GM12878 (cell line): ENCODE data around the gene CHST4. TPM values are rescaled to one million over a fixed set of nuclear protein-coding genes. Genes with fewer than 3 reads are reported as not detected.

Experiments
- ATAC-seq: fragments of 200-7000 bp; cut with Tn5 transposase; 3 replicates; pipeline ENCODE4 v1.9.1; 2020; ENCODE audit warnings: mild to moderate bottlenecking, moderate library complexity
- BruUV-seq: library from RNA; stranded (reverse); fragments of 400-500 nt; replicated peaks from 2 replicates; lab custom pipeline; 2021; lab: Mats Ljungman, UMichigan
- CTCF ChIA-PET: fragments of 300-600 bp; sonication (Branson Sonifier 250); formaldehyde crosslinking; extraction: SDS; loops from one replicate; lab custom pipeline; 2021; ENCODE audit warnings: inconsistent platforms; lab: Yijun Ruan, JAX
- POLR2A ChIA-PET: fragments of 350-600 bp; formaldehyde crosslinking; extraction: SDS; loops from one replicate; lab custom pipeline; 2021; ENCODE audit warnings: inconsistent platforms; lab: Charles Lee
- RAD21 ChIA-PET: fragments of 300-600 bp; sonication (Branson Sonifier 250); formaldehyde crosslinking; loops from one replicate; lab custom pipeline; 2023; ENCODE audit warnings: antibody characterized with exemption; ENCODE audit not compliant: unreplicated experiment; lab: Charles Lee
- SMC1A ChIA-PET: fragments of 300-600 bp; sonication (Branson Sonifier 250); formaldehyde crosslinking; loops from one replicate; lab custom pipeline; 2023; ENCODE audit not compliant: unreplicated experiment, uncharacterized antibody; lab: Charles Lee
- DNase-seq: peaks from one replicate; pipeline ENCODE4 v3.0.0-alpha.2; 2011; ENCODE audit warnings: low read depth, low spot score
- FAIRE-seq: peaks from 3 replicates; lab custom pipeline; 2011; peaks lifted over from hg19 to GRCh38; lab: Jason Lieb, UNC
- H2AFZ ChIP-seq: 2 replicates; pipeline ENCODE4 v1.6.0; 2011; ENCODE audit warnings: low read depth, low read length, control low read depth; ENCODE audit not compliant: control insufficient read depth
- H3K27ac ChIP-seq: 2 replicates; pipeline ENCODE4 v1.5.1; 2011; ENCODE audit warnings: control low read depth; ENCODE audit not compliant: control insufficient read depth, insufficient read depth
- H3K27me3 ChIP-seq, 2 experiments: replicated peaks in 1 of 2; 2 replicates each; pipeline versions ENCODE4 v1.6.0 to v1.6.1; 2011; ENCODE audit warnings: low read length in 1 of 2; ENCODE audit not compliant: control insufficient read depth in 2 of 2, insufficient read depth in 2 of 2
- H3K36me3 ChIP-seq, 2 experiments: 2 replicates each; pipeline ENCODE4 v1.5.1; 2011; ENCODE audit warnings: low read length in 1 of 2; ENCODE audit not compliant: control insufficient read depth in 2 of 2, insufficient read depth in 2 of 2
- H3K4me1 ChIP-seq: 2 replicates; pipeline ENCODE4 v1.6.1; 2011; ENCODE audit warnings: mild to moderate bottlenecking, low read length, moderate library complexity, mixed read lengths; ENCODE audit not compliant: control insufficient read depth, insufficient read depth
- H3K4me2 ChIP-seq: 2 replicates; pipeline ENCODE4 v1.6.0; 2011; ENCODE audit warnings: control low read depth; ENCODE audit not compliant: control insufficient read depth, insufficient read depth
- H3K4me3 ChIP-seq: fragments of 200-600 bp; sonication (generic); 2 replicates; pipeline ENCODE4 v1.5.1; 2016
- H3K79me2 ChIP-seq: 2 replicates; pipeline ENCODE4 v1.6.0; 2011; ENCODE audit warnings: low read length; ENCODE audit not compliant: control insufficient read depth, insufficient read depth
- H3K9ac ChIP-seq: 2 replicates; pipeline ENCODE4 v1.8.0; 2011; ENCODE audit warnings: low read length, control low read depth, mixed read lengths; ENCODE audit not compliant: control insufficient read depth, insufficient read depth
- H3K9me3 ChIP-seq: replicated peaks from 3 replicates; pipeline ENCODE4 v1.5.1; 2011; ENCODE audit warnings: mild to moderate bottlenecking, low read length; ENCODE audit not compliant: control insufficient read depth, insufficient read depth
- H4K20me1 ChIP-seq: 2 replicates; pipeline ENCODE4 v1.6.0; 2011; ENCODE audit not compliant: control insufficient read depth, insufficient read depth
- EP300 ChIP-seq, 2 experiments: fragments of 150-350 bp in 1 of 2; IDR thresholded peaks; 2 replicates each; pipeline ENCODE4 v1.6.1; 2011 to 2012; ENCODE audit warnings: low read depth in 2 of 2, low read length in 2 of 2, borderline replicate concordance in 1 of 2, improper control_type of control experiment in 1 of 2, inconsistent platforms in 1 of 2; ENCODE audit not compliant: control insufficient read depth in 1 of 2
- ESRRA ChIP-seq: IDR thresholded peaks from 2 replicates; pipeline ENCODE4 v1.6.1; 2012; ENCODE audit warnings: mild to moderate bottlenecking, low read length, improper control_type of control experiment
- MTA3 ChIP-seq: IDR thresholded peaks from 2 replicates; pipeline ENCODE4 v1.6.1; 2012; ENCODE audit warnings: low read length, inconsistent platforms, borderline replicate concordance
- POLR2A ChIP-seq: IDR thresholded peaks from 2 replicates; pipeline ENCODE4 v1.6.1; 2011; ENCODE audit warnings: low read depth, mild to moderate bottlenecking, low read length
- TCF7 ChIP-seq: IDR thresholded peaks from 2 replicates; pipeline ENCODE4 v1.6.1; 2014; ENCODE audit warnings: antibody characterized with exemption, borderline replicate concordance
- ZNF384 ChIP-seq: IDR thresholded peaks from 2 replicates; pipeline ENCODE4 v1.6.1; 2012; ENCODE audit warnings: low read depth, mild to moderate bottlenecking, low read length, improper control_type of control experiment, borderline replicate concordance
- ZNF622 ChIP-seq: fragments of 450-650 bp; IDR thresholded peaks from 2 replicates; pipeline ENCODE4 v1.6.1; 2017; ENCODE audit warnings: mild to moderate bottlenecking, inconsistent platforms
- whole genome bisulfite sequencing: methylation state at CpG from one replicate; pipeline ENCODE4 v1.1.6; 2016; ENCODE audit warnings: low lambda C conversion rate; ENCODE audit not compliant: insufficient replicate concordance, insufficient coverage; ENCODE audit errors: missing lambda C conversion rate; 5-methylcytosine and 5-hydroxymethylcytosine counted together
- in situ Hi-C: fragments of 300-500 bp; cut with MboI; formaldehyde crosslinking; loops from 9 replicates; pipeline ENCODE4 v1.14.3; 2018; ENCODE audit warnings: mixed read lengths
- intact Hi-C: fragments of 100-400 bp; cut with micrococcal nuclease; formaldehyde crosslinking; loops from one replicate; pipeline ENCODE4 v1.14.2; 2022; ENCODE audit not compliant: unreplicated experiment
- polyA plus RNA-seq, 11 experiments: library from polyadenylated mRNA; depleted of rRNA in 4 of 11; unstranded in 6 of 11; stranded (reverse) in 5 of 11; fragments of >200 nt; fragmentation: Nextera tagmentation in 4 of 11; fragmentation: Illumina TruSeq in 1 of 11; extraction: Ambion mirVana in 4 of 11; extraction: Trizol in 1 of 11; gene quantifications; 1 replicate in 1 of 11; 2 replicates in 10 of 11; pipeline versions ENCODE4 v1.2.1 to v1.2.3, GENCODE V29; 2011 to 2016; ENCODE audit warnings: inconsistent platforms in 2 of 11, missing spikeins in 2 of 11, low read depth in 1 of 11
- total RNA-seq, 4 experiments: library from RNA; depleted of rRNA in 3 of 4; stranded (reverse); fragments of >200 nt in 3 of 4; fragmentation: Illumina TruSeq in 1 of 4; extraction: Trizol in 1 of 4; gene quantifications; 2 replicates each; pipeline versions ENCODE4 v1.2.1 to v1.2.3, GENCODE V29; 2013 to 2021
- TF ChIP-seq, protein P1 (sequence below): fragments of 450-650 bp; formaldehyde crosslinking; IDR thresholded peaks from 2 replicates; pipeline ENCODE4 v1.4.0; 2020; ENCODE audit warnings: mild to moderate bottlenecking, moderate library complexity
- TF ChIP-seq, protein P2 (sequence below): fragments of 450-650 bp; IDR thresholded peaks from 2 replicates; pipeline ENCODE4 v1.6.1; 2017; ENCODE audit warnings: low read depth, mild to moderate bottlenecking, moderate library complexity

Gene CHST4
- total and polyA plus RNA-seq, 10 of the 15 experiments (the other 5 are each of a cell fraction or from before 2014, with no cell fraction given): 0.10 to 1.7 (median 0.79) TPM

DNA sequence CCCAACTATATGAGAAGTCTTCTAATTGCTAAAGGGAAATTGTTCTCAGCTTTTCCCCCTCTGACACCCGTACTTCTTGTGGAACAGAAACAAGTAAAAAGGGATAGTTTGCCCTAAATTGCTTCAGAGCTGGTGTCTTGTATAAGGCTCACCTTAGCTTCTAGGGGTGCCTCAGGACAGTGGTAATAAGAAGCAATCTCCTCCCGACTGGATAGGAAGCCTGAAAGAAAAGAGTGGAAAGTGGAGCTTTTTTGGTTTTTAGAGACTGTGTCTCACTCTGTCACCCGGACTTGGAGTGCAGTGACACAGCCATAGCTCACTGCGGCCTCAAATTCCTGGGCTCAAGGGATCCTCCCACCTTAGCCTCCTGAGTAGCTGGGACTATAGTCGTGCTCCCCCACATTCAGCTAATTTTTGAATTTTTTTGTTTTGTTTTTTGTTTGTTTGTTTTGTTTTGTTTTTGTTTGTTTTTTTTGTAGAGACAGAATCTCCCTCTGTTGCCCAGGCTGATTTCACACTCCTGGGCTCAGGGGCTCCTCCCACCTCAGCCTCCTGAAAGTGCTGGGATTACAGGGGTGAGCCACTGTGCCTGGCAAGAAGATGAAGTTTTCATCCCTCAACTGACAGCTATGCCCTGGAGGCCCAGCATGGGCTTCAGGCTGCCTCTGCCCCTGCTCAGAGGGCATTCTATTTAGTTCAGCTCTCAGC lies 47.3 kb downstream of the CHST4 start (continued):
- no peak for TF ChIP-seq MTA3

DNA sequence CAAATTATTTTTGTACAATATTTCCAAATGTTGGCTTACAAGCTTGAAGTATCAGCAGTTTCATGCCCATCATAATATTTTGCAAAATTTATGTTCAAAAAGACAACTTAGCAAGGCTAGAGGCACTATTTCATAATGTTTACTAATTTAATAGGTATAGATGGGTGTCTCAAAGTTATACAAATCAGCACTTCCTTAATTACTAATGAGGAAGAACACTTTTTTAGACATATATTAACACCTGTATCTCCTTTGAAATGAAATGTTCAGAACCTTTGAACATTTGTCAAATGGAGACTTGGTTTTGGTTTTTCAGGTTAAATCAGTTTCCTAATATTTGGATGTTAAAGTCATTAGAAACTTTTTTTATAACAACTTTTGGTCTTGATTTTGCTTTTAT lies 48.5 kb downstream of the CHST4 start:
- H3K27ac ChIP-seq: no peak overlapping the region
- BruUV-seq: no TSS peak
- no peaks in the 10 kb centered on the region for H3K4me1 ChIP-seq
- no peaks in the 10 kb centered on the region for H3K9me3 ChIP-seq
- SMC1A ChIA-PET: interaction anchor here (2.1 to 3.0 kb wide), 2 partner anchors 9 to 36 kb away, joined by 11 to 12 read pairs; no protein-coding TSS in a partner anchor
- in situ Hi-C loops (no loop called here), intact Hi-C loops (no loop called here)
- no peak overlapping the region for H3K9ac ChIP-seq
- RAD21 ChIA-PET: interaction anchor here (0.7 to 2.3 kb wide), 2 partner anchors 15 to 36 kb away, joined by 3 to 7 read pairs; no protein-coding TSS in a partner anchor
- H3K36me3 ChIP-seq: no peaks in the 10 kb centered on the region
- CTCF ChIA-PET: interaction anchor here (0.7 to 12.8 kb wide), 3 partner anchors 10 to 162 kb away, joined by 4 to 312 read pairs (median 12); no protein-coding TSS in a partner anchor
- no peaks in the 10 kb centered on the region for H4K20me1 ChIP-seq
- DNase-seq (no peak), FAIRE-seq (no peak), ATAC-seq (no peak)
- no peaks in the 10 kb centered on the region for H3K79me2 ChIP-seq
- H3K27me3 ChIP-seq: no peaks in the 10 kb centered on the region
- H3K4me3 ChIP-seq: no peak overlapping the region
- no peak overlapping the region for H3K4me2 ChIP-seq
- TF ChIP-seq ZNF622: no peak
- TF ChIP-seq POLR2A: no peak
- POLR2A ChIA-PET: no interaction called here
- no peak overlapping the region for H2AFZ ChIP-seq

DNA sequence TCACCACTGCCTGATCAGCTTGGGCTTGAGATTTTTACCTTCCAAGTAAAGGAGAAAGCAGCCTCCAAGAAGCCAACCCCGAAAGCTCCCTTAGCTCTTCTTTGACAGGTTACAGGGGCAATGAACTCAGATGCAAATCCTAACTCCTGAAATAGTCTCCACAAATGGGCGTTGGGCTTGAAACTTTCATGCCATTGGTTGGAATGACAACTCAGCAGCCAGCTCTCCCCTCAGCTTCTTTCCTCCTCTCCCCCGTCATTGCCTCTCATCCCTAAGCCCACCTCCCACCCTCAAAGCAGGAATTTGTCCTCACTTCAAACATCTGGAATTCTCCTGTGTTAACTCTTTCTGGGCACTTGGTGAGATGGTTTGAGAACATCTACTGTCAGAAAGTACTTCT lies 50.7 kb downstream of the CHST4 start, which contains the start of gene TAT:
Gene TAT, minus strand, starts transcription at position 122 of the 400 bp plus-strand sequence. CDS start 677 bp downstream, outside the sequence.
- no peak within 1 kb of the TSS for H3K9ac ChIP-seq
- ATAC-seq: no peak
- ChIA-PET SMC1A (interaction anchor here (0.6 to 3.0 kb wide), 3 partner anchors 9 to 17 kb away, joined by 3 to 12 read pairs (median 5); no protein-coding TSS in a partner anchor), CTCF (interaction anchor here (1.3 to 2.8 kb wide), 4 partner anchors 9 to 38 kb away, joined by 5 to 17 read pairs (median 10); no protein-coding TSS in a partner anchor), POLR2A (interaction anchor here (1.6 kb wide), 1 partner anchor 12 kb away, joined by 13 read pairs; no protein-coding TSS in a partner anchor), RAD21 (interaction anchor here (2.0 kb wide), 1 partner anchor 12 kb away, joined by 10 read pairs; no protein-coding TSS in a partner anchor)
- no peaks in the 10 kb centered on the region for H3K79me2 ChIP-seq
- no peaks in the 10 kb centered on the region for H3K27me3 ChIP-seq
- no peaks in the 10 kb centered on the region for H3K36me3 ChIP-seq
- H3K4me1 ChIP-seq: no peaks in the 10 kb centered on the region
- intact Hi-C loops: no loop called here
- H3K4me2 ChIP-seq: no peak within 1 kb of the TSS
- no TSS peak for BruUV-seq
- no peaks in the 10 kb centered on the region for H4K20me1 ChIP-seq
- in situ Hi-C loops: no loop called here
- DNase-seq: no peak
- WGBS: 2% methylated on average over 3 of the region's 3 CpGs
- H3K4me3 ChIP-seq: no peak within 1 kb of the TSS
- H3K9me3 ChIP-seq: no peaks in the 10 kb centered on the region
- FAIRE-seq: no peak
- no peak within 1 kb of the TSS for H2AFZ ChIP-seq
- no peak within 1 kb of the TSS for H3K27ac ChIP-seq
- TF ChIP-seq ESRRA (no peak), EP300 (IDR thresholded peaks at IDR 0.05; ENCODE audit: borderline replicate concordance in 1 of 2, control insufficient read depth in 1 of 2, low read depth in 2 of 2, low read length in 2 of 2) (no peak), TCF7 (no peak), ZNF384 (no peak)
- TF ChIP-seq, protein P1, sequence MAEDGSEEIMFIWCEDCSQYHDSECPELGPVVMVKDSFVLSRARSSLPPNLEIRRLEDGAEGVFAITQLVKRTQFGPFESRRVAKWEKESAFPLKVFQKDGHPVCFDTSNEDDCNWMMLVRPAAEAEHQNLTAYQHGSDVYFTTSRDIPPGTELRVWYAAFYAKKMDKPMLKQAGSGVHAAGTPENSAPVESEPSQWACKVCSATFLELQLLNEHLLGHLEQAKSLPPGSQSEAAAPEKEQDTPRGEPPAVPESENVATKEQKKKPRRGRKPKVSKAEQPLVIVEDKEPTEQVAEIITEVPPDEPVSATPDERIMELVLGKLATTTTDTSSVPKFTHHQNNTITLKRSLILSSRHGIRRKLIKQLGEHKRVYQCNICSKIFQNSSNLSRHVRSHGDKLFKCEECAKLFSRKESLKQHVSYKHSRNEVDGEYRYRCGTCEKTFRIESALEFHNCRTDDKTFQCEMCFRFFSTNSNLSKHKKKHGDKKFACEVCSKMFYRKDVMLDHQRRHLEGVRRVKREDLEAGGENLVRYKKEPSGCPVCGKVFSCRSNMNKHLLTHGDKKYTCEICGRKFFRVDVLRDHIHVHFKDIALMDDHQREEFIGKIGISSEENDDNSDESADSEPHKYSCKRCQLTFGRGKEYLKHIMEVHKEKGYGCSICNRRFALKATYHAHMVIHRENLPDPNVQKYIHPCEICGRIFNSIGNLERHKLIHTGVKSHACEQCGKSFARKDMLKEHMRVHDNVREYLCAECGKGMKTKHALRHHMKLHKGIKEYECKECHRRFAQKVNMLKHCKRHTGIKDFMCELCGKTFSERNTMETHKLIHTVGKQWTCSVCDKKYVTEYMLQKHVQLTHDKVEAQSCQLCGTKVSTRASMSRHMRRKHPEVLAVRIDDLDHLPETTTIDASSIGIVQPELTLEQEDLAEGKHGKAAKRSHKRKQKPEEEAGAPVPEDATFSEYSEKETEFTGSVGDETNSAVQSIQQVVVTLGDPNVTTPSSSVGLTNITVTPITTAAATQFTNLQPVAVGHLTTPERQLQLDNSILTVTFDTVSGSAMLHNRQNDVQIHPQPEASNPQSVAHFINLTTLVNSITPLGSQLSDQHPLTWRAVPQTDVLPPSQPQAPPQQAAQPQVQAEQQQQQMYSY (CRISPR knock-in tag): no peak
- TF ChIP-seq, protein P2, sequence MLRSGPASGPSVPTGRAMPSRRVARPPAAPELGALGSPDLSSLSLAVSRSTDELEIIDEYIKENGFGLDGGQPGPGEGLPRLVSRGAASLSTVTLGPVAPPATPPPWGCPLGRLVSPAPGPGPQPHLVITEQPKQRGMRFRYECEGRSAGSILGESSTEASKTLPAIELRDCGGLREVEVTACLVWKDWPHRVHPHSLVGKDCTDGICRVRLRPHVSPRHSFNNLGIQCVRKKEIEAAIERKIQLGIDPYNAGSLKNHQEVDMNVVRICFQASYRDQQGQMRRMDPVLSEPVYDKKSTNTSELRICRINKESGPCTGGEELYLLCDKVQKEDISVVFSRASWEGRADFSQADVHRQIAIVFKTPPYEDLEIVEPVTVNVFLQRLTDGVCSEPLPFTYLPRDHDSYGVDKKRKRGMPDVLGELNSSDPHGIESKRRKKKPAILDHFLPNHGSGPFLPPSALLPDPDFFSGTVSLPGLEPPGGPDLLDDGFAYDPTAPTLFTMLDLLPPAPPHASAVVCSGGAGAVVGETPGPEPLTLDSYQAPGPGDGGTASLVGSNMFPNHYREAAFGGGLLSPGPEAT: no peak
